OCI-LY3 (cell line): Measurements from ENCODE around the gene IQSEC1.

ENCODE experiments used
- H2AFZ ChIP-seq: fragments of 200-600, 300-600 bp; shearing (Covaris generic); 2 replicates; pipeline ENCODE4 v1.6.0; 2014; ENCODE audit warnings: antibody characterized with exemption, low read depth, low read length
- H3K27ac ChIP-seq: fragments of 200-600, 300-600 bp; sonication (generic); 2 replicates; pipeline ENCODE4 v1.5.1; 2014; ENCODE audit warnings: mild to moderate bottlenecking, low read length, moderate library complexity, mixed read lengths
- H3K27me3 ChIP-seq: fragments of 200-600, 300-600 bp; sonication (generic); 2 replicates; pipeline ENCODE4 v1.6.1; 2014; ENCODE audit warnings: low read depth, low read length, mixed read lengths
- H3K36me3 ChIP-seq: fragments of 200-600, 300-600 bp; sonication (generic); replicated peaks from 2 replicates; pipeline ENCODE3; 2014; ENCODE audit warnings: low read depth, low read length, mixed read lengths
- H3K4me1 ChIP-seq: fragments of 300-600, 200-600 bp; sonication (generic); 2 replicates; pipeline ENCODE4 v1.6.1; 2014; ENCODE audit warnings: low read length, mixed read lengths
- H3K4me2 ChIP-seq: fragments of 200-600, 300-600 bp; sonication (generic); 2 replicates; pipeline ENCODE4 v1.6.1; 2014; ENCODE audit warnings: low read length, mixed read lengths
- H3K4me3 ChIP-seq: fragments of 300-600, 200-600 bp; sonication (generic); 2 replicates; pipeline ENCODE4 v1.5.1; 2014; ENCODE audit warnings: antibody characterized with exemption, mild to moderate bottlenecking, low read length, moderate library complexity
- H3K79me2 ChIP-seq: fragments of 300-600, 200-600 bp; shearing (Covaris generic); 2 replicates; pipeline ENCODE4 v1.6.1; 2014; ENCODE audit warnings: mild to moderate bottlenecking, low read length, mixed read lengths
- H3K9ac ChIP-seq: fragments of 300-600, 200-600 bp; shearing (Covaris generic); 2 replicates; pipeline ENCODE4 v1.6.0; 2014; ENCODE audit warnings: mild to moderate bottlenecking, low read length, moderate library complexity
- H3K9me3 ChIP-seq: fragments of 200-600, 300-600 bp; shearing (Covaris generic); 2 replicates; pipeline ENCODE4 v1.6.1; 2014; ENCODE audit warnings: low read length, mixed read lengths; ENCODE audit not compliant: insufficient read depth
- H4K20me1 ChIP-seq: fragments of 200-600, 300-600 bp; sonication (generic); 2 replicates; pipeline ENCODE4 v1.6.1; 2016; ENCODE audit warnings: low read length, mixed read lengths; ENCODE audit not compliant: insufficient read depth
- EZH2phosphoT487 ChIP-seq: fragments of 200-600 bp; shearing (Covaris generic); IDR thresholded peaks from 2 replicates; pipeline ENCODE4 v1.6.1; 2018; ENCODE audit warnings: antibody characterized with exemption, mixed run types, low read depth
- TF ChIP-seq, protein P1 (sequence below): fragments of 200-600, 300-600 bp; sonication (generic); IDR thresholded peaks from 2 replicates; pipeline ENCODE4 v1.5.1; 2014; ENCODE audit warnings: antibody characterized with exemption, low read length, low read depth

IQSEC1 gene

DNA sequence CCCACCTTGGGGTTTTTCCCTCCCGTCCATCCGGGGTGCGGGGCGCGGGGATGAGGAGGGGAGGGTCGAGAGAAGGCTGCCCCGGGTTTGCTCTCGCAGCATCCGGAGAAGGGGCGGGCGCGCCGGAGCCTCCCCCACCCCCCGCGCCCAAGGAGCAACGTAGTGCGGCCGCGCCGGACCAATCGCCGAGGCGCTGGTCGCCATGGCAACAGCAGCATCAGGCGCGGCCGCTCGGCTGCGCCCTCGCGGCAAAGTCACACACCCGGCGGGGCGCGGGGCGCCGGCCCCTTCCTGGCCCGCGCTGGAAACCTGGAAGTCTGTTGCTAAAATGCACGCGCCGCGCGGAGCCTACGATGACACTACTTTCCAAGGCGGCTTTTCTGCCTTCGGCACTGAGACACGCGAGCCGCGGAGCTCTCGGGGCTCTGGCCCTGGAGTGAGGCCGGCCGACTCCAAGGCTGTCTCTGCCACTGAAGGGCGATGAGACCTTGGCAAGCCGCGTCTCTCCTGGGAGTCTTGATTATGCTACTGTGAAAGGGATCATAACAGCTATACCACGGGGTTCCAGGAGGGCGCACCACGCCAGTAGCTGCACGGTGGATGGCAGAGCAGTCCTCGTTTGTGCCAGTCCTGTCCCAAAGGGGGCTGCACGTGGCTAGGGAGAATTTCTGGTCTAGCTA lies at the start of gene IQSEC1:
Gene IQSEC1, minus strand, starts transcription at position 104 of the 680 bp plus-strand sequence. CDS start 415 bp downstream, outside the sequence.
- Histone ChIP-seq H3K4me2 (peak within 1 kb of the TSS; percentile 93), H3K9me3 (no peaks in the 10 kb centered on the region), H2AFZ (peak within 1 kb of the TSS; percentile 63; the same call in 1 of the 2 replicates), H4K20me1 (no peaks in the 10 kb centered on the region), H3K4me1 (peaks cover 43% of the 10 kb centered on the region), H3K9ac (peak within 1 kb of the TSS; percentile 37), H3K27me3 (peaks cover 58% of the 10 kb centered on the region), H3K4me3 (peak within 1 kb of the TSS; percentile 70), H3K36me3 (no peaks in the 10 kb centered on the region), H3K27ac (no peak within 1 kb of the TSS), H3K79me2 (no peaks in the 10 kb centered on the region)
- TF ChIP-seq EZH2phosphoT487, result no peak

DNA sequence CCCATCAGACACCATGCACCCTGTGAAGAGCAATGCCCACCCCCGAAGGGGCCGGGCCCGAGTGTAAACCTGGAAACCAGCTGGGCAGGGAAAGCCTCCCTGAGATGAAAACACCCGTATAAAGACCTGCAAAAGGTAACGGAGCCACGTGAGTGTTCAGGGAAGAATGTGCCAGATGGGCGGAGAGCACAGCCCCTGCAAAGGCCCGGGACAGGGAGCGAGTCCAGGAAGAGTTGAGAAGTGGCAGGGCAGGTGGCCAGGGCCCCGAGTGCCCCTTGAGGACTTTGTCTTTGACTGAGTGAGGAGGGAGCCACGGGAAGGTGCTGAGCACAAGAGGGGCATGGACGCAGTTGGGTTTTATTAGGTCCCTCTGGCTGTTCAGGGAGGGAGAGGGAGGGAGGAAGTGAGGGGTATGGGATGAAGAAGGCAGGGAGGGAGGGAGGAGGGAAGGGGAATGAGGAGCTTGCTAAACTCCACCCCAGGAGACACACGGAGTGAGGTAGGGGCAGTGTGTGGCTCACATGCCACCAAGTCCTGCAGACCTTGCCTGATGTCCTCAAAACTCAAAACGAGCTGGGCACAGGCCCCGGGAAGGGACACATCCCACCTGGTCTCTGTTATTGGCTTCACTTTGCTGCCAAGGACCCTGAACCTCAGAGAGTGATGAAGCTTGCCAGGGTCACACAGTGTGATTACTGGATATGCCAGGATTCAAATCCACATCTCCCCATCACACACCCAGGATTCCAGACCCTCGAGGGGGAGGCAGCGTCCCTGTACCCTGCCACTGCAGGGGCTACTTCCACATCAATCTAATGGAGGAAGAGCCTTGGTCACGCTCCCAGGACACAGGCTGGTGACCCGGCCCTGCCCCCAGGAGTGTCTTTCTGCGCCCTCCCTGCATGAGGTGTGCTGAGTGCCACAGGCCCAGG lies 49.1 kb upstream of the IQSEC1 start:
- H3K4me2 ChIP-seq, result no peak overlapping the region

DNA sequence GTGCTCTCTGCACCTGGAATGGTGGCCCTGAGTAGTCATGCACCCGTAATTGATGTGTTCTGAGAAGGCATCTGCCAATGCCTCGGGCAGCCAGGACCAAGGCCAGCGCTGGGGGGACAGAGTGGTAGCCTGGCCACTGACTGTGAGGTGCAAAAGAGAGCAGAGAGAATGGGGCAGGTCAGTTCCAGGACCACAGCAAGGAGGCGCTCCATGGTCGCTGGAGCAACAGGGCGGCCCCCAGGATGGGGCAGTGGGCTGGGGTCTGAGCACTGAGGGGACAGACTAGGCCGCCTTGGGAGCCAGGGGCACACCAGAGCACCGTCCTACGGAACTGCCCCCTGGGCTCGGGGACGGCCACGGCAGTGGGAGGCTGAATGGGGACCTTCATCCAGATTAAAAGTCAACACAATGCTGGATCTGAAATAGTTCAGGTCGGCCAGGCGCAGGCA lies 48.3 kb upstream of the IQSEC1 start:
- Histone ChIP-seq H3K27ac (no peak overlapping the region), H3K36me3 (no peaks in the 10 kb centered on the region), H2AFZ (no peak overlapping the region), H3K27me3 (peaks cover 28% of the 10 kb centered on the region), H3K9ac (no peak overlapping the region), H3K4me2 (no peak overlapping the region), H3K4me3 (no peak overlapping the region), H3K79me2 (no peaks in the 10 kb centered on the region), H3K4me1 (no peaks in the 10 kb centered on the region), H3K9me3 (no peaks in the 10 kb centered on the region), H4K20me1 (no peaks in the 10 kb centered on the region)
- TF ChIP-seq, protein P1, sequence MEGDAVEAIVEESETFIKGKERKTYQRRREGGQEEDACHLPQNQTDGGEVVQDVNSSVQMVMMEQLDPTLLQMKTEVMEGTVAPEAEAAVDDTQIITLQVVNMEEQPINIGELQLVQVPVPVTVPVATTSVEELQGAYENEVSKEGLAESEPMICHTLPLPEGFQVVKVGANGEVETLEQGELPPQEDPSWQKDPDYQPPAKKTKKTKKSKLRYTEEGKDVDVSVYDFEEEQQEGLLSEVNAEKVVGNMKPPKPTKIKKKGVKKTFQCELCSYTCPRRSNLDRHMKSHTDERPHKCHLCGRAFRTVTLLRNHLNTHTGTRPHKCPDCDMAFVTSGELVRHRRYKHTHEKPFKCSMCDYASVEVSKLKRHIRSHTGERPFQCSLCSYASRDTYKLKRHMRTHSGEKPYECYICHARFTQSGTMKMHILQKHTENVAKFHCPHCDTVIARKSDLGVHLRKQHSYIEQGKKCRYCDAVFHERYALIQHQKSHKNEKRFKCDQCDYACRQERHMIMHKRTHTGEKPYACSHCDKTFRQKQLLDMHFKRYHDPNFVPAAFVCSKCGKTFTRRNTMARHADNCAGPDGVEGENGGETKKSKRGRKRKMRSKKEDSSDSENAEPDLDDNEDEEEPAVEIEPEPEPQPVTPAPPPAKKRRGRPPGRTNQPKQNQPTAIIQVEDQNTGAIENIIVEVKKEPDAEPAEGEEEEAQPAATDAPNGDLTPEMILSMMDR, result no peak
- no peak for TF ChIP-seq EZH2phosphoT487

More for the DNA sequence above, 49.1 kb upstream of the IQSEC1 start:
- TF ChIP-seq, protein P1, result no peak
- no peak for TF ChIP-seq EZH2phosphoT487
- no peaks in the 10 kb centered on the region for H3K9me3 ChIP-seq
- peaks cover 32% of the 10 kb centered on the region for H3K27me3 ChIP-seq
- H3K4me1 ChIP-seq, result no peaks in the 10 kb centered on the region
- no peak overlapping the region for H3K9ac ChIP-seq
- H3K27ac ChIP-seq, result no peak overlapping the region
- H3K4me3 ChIP-seq, result no peak overlapping the region
- H2AFZ ChIP-seq, result no peak overlapping the region
- H4K20me1 ChIP-seq, result no peaks in the 10 kb centered on the region
- no peaks in the 10 kb centered on the region for H3K36me3 ChIP-seq
- no peaks in the 10 kb centered on the region for H3K79me2 ChIP-seq

GRCh38 chr3:13120928-13121552 lies 47.8 kb upstream of the IQSEC1 start:
- no peaks in the 10 kb centered on the region for H3K79me2 ChIP-seq
- H3K4me1 ChIP-seq, result no peaks in the 10 kb centered on the region
- no peak overlapping the region for H3K27ac ChIP-seq
- no peaks in the 10 kb centered on the region for H3K36me3 ChIP-seq
- no peaks in the 10 kb centered on the region for H4K20me1 ChIP-seq
- H3K9ac ChIP-seq, result no peak overlapping the region
- H3K9me3 ChIP-seq, result no peaks in the 10 kb centered on the region
- H2AFZ ChIP-seq, result no peak overlapping the region
- no peak for TF ChIP-seq EZH2phosphoT487
- TF ChIP-seq, protein P1, result no peak
- no peak overlapping the region for H3K4me2 ChIP-seq
- H3K27me3 ChIP-seq, result peaks cover 25% of the 10 kb centered on the region
- H3K4me3 ChIP-seq, result no peak overlapping the region
